Mesodermal cell (in vitro differentiated cells): Measurements from ENCODE around the gene RCAN1.
A peak's percentile ranks its signal among the peaks of the same experiment; 100 is the strongest.

Experiments used
- H3K27ac ChIP-seq: 2 replicates; pipeline ENCODE4 v1.7.0; 2013; ENCODE audit warnings: mild to moderate bottlenecking, low read depth, low read length, moderate library complexity; ENCODE audit not compliant: severe bottlenecking
- H3K36me3 ChIP-seq: 2 replicates; pipeline ENCODE4 v1.7.1; 2013; ENCODE audit warnings: mild to moderate bottlenecking, low read length, moderate library complexity; ENCODE audit not compliant: control insufficient read depth, insufficient read depth
- H3K4me1 ChIP-seq: one replicate; pipeline ENCODE4 v1.7.1; 2013; ENCODE audit warnings: mild to moderate bottlenecking, low read length; ENCODE audit not compliant: insufficient read depth, control insufficient read depth, poor library complexity, severe bottlenecking
- H3K4me3 ChIP-seq: 2 replicates; pipeline ENCODE4 v1.7.0; 2013; ENCODE audit warnings: low read length, control low read depth, mild to moderate bottlenecking; ENCODE audit not compliant: insufficient read depth, poor library complexity, severe bottlenecking; ENCODE audit errors: extremely low read depth
- H3K9me3 ChIP-seq: 2 replicates; pipeline ENCODE4 v1.7.1; 2013; ENCODE audit warnings: mild to moderate bottlenecking, low read length, moderate library complexity; ENCODE audit not compliant: control insufficient read depth
- WGBS, 2 experiments: methylation state at CpG; one replicate each; pipeline ENCODE4 v1.1.5; 2013; ENCODE audit warnings: missing lambda C conversion rate in 2 of 2; ENCODE audit not compliant: insufficient coverage in 2 of 2; 5-methylcytosine and 5-hydroxymethylcytosine counted together

The RCAN1 gene

DNA sequence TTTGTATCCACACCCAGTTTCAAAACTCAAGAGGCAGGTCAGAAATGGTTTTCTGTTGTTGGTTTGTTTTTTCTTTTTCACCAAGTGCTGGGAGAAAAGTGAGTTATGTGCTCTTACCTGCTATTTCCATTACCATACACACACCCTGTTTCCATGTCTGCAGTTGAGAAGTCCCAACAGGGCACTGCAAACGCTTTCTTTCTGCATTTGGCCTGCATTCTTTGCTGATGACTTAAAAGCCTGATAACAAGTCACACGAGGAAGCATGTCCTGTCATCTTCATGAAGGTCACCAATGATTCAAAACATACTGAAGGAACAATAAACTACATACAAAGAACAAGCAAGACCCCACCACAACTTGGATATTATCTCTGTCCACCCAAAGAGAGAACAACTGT lies 78.1 kb downstream of the RCAN1 start:
- Histone ChIP-seq H3K9me3 (peaks cover 4% of the 10 kb centered on the region), H3K27ac (peak overlapping the region; percentile 92), H3K4me1 (peaks cover 22% of the 10 kb centered on the region), H3K4me3 (no peak overlapping the region), H3K36me3 (no peaks in the 10 kb centered on the region)
- 29% methylated on average over 2 of the region's 2 CpGs; no CpG with 5 or more reads in 1 of the 2 experiments for WGBS, 2 experiments

GRCh38 chr21:34536311-34536710 lies 78.6 kb downstream of the RCAN1 start:
- H3K9me3 ChIP-seq = peaks cover 4% of the 10 kb centered on the region
- H3K36me3 ChIP-seq = no peaks in the 10 kb centered on the region
- 83 to 95% methylated on average over 3 to 4 of the region's 8 CpGs for WGBS, 2 experiments
- peak overlapping the region; percentile 92 for H3K27ac ChIP-seq
- H3K4me1 ChIP-seq = peaks cover 22% of the 10 kb centered on the region
- no peak overlapping the region for H3K4me3 ChIP-seq

DNA sequence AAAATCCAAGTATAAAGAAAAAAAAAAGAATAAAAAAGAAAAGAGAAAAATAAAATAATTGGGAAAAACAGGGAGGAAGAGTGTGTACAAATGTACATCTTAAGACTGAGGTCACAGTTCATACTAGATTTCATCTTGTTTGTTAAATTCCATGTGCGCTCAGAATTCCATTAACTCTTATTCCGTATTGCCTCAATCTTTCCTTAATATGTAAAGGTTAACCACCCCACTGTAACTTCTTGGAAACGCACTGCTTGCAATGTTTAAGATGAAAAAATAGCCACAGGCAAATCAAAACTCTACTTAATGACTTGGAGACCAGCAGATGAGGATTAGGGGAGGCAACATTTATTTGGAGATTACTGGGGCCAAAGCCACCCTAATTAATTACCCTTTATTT lies 79.0 kb downstream of the RCAN1 start:
- 94% methylated on average over 3 of the region's 3 CpGs; no CpG with 5 or more reads in 1 of the 2 experiments for WGBS, 2 experiments

DNA sequence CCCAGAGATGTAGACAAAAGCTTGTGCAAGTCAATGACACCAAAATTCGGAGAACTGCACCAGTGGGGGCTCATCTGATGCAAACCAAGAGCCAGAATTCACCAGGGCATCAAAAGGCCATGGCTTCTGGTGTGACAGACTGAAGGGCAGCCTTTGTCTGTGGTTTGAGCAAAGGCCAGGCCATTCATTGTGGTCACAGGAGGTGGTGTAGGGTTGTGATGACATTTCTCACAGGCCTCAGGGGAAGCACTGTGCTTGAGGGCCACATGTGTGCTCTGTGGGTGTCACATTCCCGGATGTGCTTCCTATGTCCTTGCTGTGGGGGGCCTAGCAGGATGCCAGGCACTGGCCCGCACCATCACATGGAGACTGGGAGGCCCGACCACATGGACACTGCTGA lies 80.4 kb downstream of the RCAN1 start:
- WGBS, 2 experiments = 63 to 74% methylated on average over 3 to 4 of the region's 4 CpGs
- Histone ChIP-seq H3K36me3 (no peaks in the 10 kb centered on the region), H3K4me1 (peaks cover 28% of the 10 kb centered on the region), H3K27ac (no peak overlapping the region), H3K9me3 (peaks cover 4% of the 10 kb centered on the region), H3K4me3 (no peak overlapping the region)

More for the DNA sequence above, 79.0 kb downstream of the RCAN1 start:
- peaks cover 22% of the 10 kb centered on the region for H3K4me1 ChIP-seq
- peak overlapping the region; percentile 92 for H3K27ac ChIP-seq
- peaks cover 4% of the 10 kb centered on the region for H3K9me3 ChIP-seq
- no peaks in the 10 kb centered on the region for H3K36me3 ChIP-seq
- H3K4me3 ChIP-seq = no peak overlapping the region

- Histone ChIP-seq H3K36me3 (no peaks in the 10 kb centered on the region), H3K4me3 (no peak overlapping the region), H3K27ac (no peak overlapping the region), H3K9me3 (peaks cover 9% of the 10 kb centered on the region), H3K4me1 (peaks cover 30% of the 10 kb centered on the region)
- 61 to 63% methylated on average over 1 of the region's 3 CpGs for WGBS, 2 experiments
Measured at GRCh38 chr21:34533938-34534337, 81.0 kb downstream of the RCAN1 start.

DNA sequence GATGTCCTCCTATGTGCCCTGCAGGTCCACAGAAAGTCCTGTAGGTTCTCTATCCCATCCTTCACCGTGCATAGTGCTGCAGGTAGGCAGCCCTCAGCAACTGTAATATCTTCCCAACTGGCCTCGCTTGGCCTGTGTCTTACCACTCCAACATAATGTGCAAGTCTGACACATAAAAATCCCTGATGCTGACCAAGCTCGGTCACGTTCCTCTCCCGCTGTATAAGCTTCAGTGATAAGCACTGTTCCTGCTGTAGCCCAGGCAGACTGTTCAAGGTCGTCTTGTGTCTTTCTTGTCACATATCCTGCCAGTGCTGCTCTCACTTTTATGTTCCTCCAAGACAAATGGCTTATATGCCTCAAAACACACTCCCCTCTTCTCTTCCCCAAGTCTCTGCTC lies 83.5 kb downstream of the RCAN1 start:
- Histone ChIP-seq H3K36me3 (no peaks in the 10 kb centered on the region), H3K4me3 (no peak overlapping the region), H3K9me3 (peaks cover 9% of the 10 kb centered on the region), H3K4me1 (peaks cover 31% of the 10 kb centered on the region), H3K27ac (no peak overlapping the region)
- WGBS, 2 experiments = 89 to 93% methylated on average over 6 of the region's 6 CpGs

- H3K27ac ChIP-seq = no peak overlapping the region
- no peaks in the 10 kb centered on the region for H3K36me3 ChIP-seq
- H3K4me1 ChIP-seq = peaks cover 25% of the 10 kb centered on the region
- no peak overlapping the region for H3K4me3 ChIP-seq
- peaks cover 9% of the 10 kb centered on the region for H3K9me3 ChIP-seq
Measured at GRCh38 chr21:34530261-34530660, 84.7 kb downstream of the RCAN1 start.

- 91 to 94% methylated on average over 1 to 2 of the region's 3 CpGs for WGBS, 2 experiments
Measured at GRCh38 chr21:34528131-34528561, 86.8 kb downstream of the RCAN1 start.

DNA sequence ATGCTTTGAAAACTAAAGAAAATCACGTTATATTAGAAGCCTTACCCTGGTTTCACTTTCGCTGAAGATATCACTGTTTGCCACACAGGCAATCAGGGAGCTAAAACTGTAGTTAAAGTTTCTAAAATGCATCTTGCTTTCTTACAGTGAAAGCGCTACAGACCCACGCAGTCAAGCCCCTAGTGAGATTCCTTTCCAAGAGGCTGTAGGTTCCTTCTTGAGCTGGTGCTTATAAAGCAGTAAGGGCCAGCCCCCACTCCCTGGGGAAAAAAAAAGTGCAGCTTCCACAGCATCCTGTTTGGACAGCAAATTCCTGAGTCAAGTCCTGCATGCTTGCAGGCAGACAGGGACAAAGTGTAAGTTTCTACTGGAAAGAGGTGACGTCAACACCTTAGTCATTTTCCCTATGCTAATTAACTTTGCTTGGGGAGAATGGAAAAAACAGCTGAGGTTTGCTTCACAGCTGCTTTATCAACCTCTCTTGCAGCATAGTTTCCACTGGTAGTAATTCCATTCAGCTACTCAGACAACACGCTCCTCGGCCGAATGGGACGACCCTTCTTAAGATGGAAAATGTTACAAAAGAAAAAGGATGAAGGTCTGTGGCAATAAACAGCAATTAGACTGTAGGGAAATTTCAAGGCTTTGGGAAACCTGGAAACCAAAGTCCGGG lies 88.2 kb downstream of the RCAN1 start:
- H3K4me1 ChIP-seq = peaks cover 47% of the 10 kb centered on the region
- peaks cover 22% of the 10 kb centered on the region for H3K36me3 ChIP-seq
- H3K27ac ChIP-seq = peak overlapping the region; percentile 98
- peaks cover 5% of the 10 kb centered on the region for H3K9me3 ChIP-seq
- H3K4me3 ChIP-seq = peak overlapping the region; percentile 50
- WGBS, 2 experiments = 28 to 36% methylated on average over 6 to 10 of the region's 10 CpGs

More at GRCh38 chr21:34528131-34528561, 86.8 kb downstream of the RCAN1 start:
- H3K9me3 ChIP-seq = peaks cover 5% of the 10 kb centered on the region
- H3K4me3 ChIP-seq = no peak overlapping the region
- H3K36me3 ChIP-seq = peaks cover 9% of the 10 kb centered on the region
- H3K4me1 ChIP-seq = peaks cover 42% of the 10 kb centered on the region
- peak overlapping the region; percentile 24 for H3K27ac ChIP-seq

- Histone ChIP-seq H3K36me3 (peaks cover 27% of the 10 kb centered on the region), H3K4me3 (peak overlapping the region; percentile 50), H3K4me1 (peaks cover 47% of the 10 kb centered on the region), H3K9me3 (peaks cover 5% of the 10 kb centered on the region), H3K27ac (peak overlapping the region; percentile 98)
- WGBS, 2 experiments = 50 to 68% methylated on average over 2 to 4 of the region's 5 CpGs
Measured at GRCh38 chr21:34526241-34526617, 88.7 kb downstream of the RCAN1 start.
